IPS DF 19.7 (cell line): ENCODE data around the gene RFX1.
A peak's percentile ranks its signal among the peaks of the same experiment; 100 is the strongest.
"Not testable (repeated sequence)": the region's sequence is repeated elsewhere in the genome, so short reads cannot be mapped to it uniquely, and the experiment has no call there.

Source experiments
- DNase-seq: peaks from one replicate; pipeline ENCODE4 v3.0.0-alpha.2; 2013; ENCODE audit warnings: low read depth, low spot score

The RFX1 gene

GRCh38 chr19:13937479-13938300 is 68.4 kb downstream of the RFX1 start:
- no peak for DNase-seq

- no peak for DNase-seq
Measured at GRCh38 chr19:13935765-13936510, 70.2 kb downstream of the RFX1 start.

GRCh38 chr19:13934785-13935109 is 71.4 kb downstream of the RFX1 start:
- DNase-seq: no peak

GRCh38 chr19:13932911-13933393 is 73.2 kb downstream of the RFX1 start:
- no peak for DNase-seq

GRCh38 chr19:13932149-13932637 is 73.9 kb downstream of the RFX1 start:
- no peak for DNase-seq

GRCh38 chr19:13931391-13932148 is 74.5 kb downstream of the RFX1 start:
- DNase-seq: no peak

GRCh38 chr19:13930402-13930801 is 75.7 kb downstream of the RFX1 start:
- DNase-seq: no peak

- no peak for DNase-seq
Measured at GRCh38 chr19:13929956-13930355, 76.2 kb downstream of the RFX1 start.

- no peak for DNase-seq
Measured at GRCh38 chr19:13929340-13929739, 76.8 kb downstream of the RFX1 start.

- no peak for DNase-seq
Measured at GRCh38 chr19:13926715-13927114, 79.4 kb downstream of the RFX1 start.

- DNase-seq: no peak
Measured at GRCh38 chr19:13926010-13926409, 80.1 kb downstream of the RFX1 start.

GRCh38 chr19:13923194-13923987 is 82.7 kb downstream of the RFX1 start:
- no peak for DNase-seq

GRCh38 chr19:13922118-13922517 is 84.0 kb downstream of the RFX1 start:
- DNase-seq: not testable (repeated sequence)

- peak; percentile 59 for DNase-seq
Measured at GRCh38 chr19:13920940-13921747, 85.0 kb downstream of the RFX1 start.

- DNase-seq: no peak
Measured at GRCh38 chr19:13920524-13920923, 85.6 kb downstream of the RFX1 start.

- DNase-seq: no peak
Measured at GRCh38 chr19:13918726-13919411, 87.3 kb downstream of the RFX1 start.

GRCh38 chr19:13917888-13918406 is 88.2 kb downstream of the RFX1 start:
- DNase-seq: no peak

GRCh38 chr19:13914777-13915176 is 91.3 kb downstream of the RFX1 start:
- no peak for DNase-seq

- no peak for DNase-seq
Measured at GRCh38 chr19:13913352-13913751, 92.8 kb downstream of the RFX1 start.
